Measurements from ENCODE around the gene PEX7. TPM values are rescaled to one million over a fixed set of nuclear protein-coding genes. Genes with fewer than 3 reads are reported as not detected.

The PEX7 gene
- total RNA-seq, 1 experiment from 2014 or later, result 8.1 TPM

GRCh38 chr6:136920216-136920615, 97.8 kb downstream of the PEX7 start:
- BruUV-seq (replicated peaks), result no TSS peak
- Histone ChIP-seq H3K9me3 (ENCODE audit: control insufficient read depth in 1 of 2, insufficient read depth in 1 of 2, low read depth in 1 of 2, low read length in 2 of 2) (no peaks in the 10 kb centered on the region), H3K27me3 (ENCODE audit: insufficient read depth, low read length) (no peaks in the 10 kb centered on the region), H3K36me3 (ENCODE audit: control insufficient read depth in 1 of 2, insufficient read depth in 2 of 2, low read length in 2 of 2) (no peaks in the 10 kb centered on the region), H3K27ac (ENCODE audit: low read depth, low read length) (no peak overlapping the region), H3K9ac (ENCODE audit: low read length) (no peak overlapping the region), H3K4me2 (ENCODE audit: low read length) (no peak overlapping the region), H3K4me3 (replicated peaks in 1 of 2; ENCODE audit: low read depth in 1 of 2, low read length in 2 of 2) (no peak overlapping the region), H2AFZ (ENCODE audit: low read depth, low read length, poor library complexity, severe bottlenecking) (no peak overlapping the region), H3K9me2 (ENCODE audit: insufficient read depth) (no peaks in the 10 kb centered on the region), H3K79me2 (ENCODE audit: insufficient read depth, low read length) (no peaks in the 10 kb centered on the region), H3K4me1 (ENCODE audit: control insufficient read depth in 1 of 2, insufficient read depth in 2 of 2, low read length in 2 of 2) (no peaks in the 10 kb centered on the region), H4K20me1 (ENCODE audit: insufficient read depth) (no peaks in the 10 kb centered on the region)
- CTCF ChIA-PET, result no interaction called here
- TF ChIP-seq FOSL1 (IDR thresholded peaks at IDR 0.05; ENCODE audit: low read depth), result no peak
- TF ChIP-seq JUND (IDR thresholded peaks at IDR 0.05), result no peak
- TF ChIP-seq CTCF (IDR thresholded peaks at IDR 0.05 in 2 of 3, conservative IDR thresholded peaks at IDR 0.05 in 1 of 3; ENCODE audit: borderline replicate concordance in 1 of 3, insufficient read depth in 1 of 3, low read depth in 2 of 3, low read length in 2 of 3), result no peak
- TF ChIP-seq REST (IDR thresholded peaks at IDR 0.05; ENCODE audit: low read depth), result no peak
- no peak for TF ChIP-seq ZBTB33 (IDR thresholded peaks at IDR 0.05; ENCODE audit: extremely low read depth, insufficient replicate concordance, low read length)
- no peak for TF ChIP-seq RAD21 (IDR thresholded peaks at IDR 0.05; ENCODE audit: low read depth)
- no peak for TF ChIP-seq YY1 (IDR thresholded peaks at IDR 0.05; ENCODE audit: extremely low read depth, insufficient replicate concordance, low read depth, low read length)
- no peak for TF ChIP-seq SRF (IDR thresholded peaks at IDR 0.05; ENCODE audit: low read depth)
- TF ChIP-seq POLR2A (IDR thresholded peaks at IDR 0.05; ENCODE audit: borderline replicate concordance, extremely low read depth, insufficient read depth, insufficient read length), result no peak
- TF ChIP-seq ELF1 (IDR thresholded peaks at IDR 0.05; ENCODE audit: borderline replicate concordance, low read depth), result no peak
- TF ChIP-seq CBX3 (IDR thresholded peaks at IDR 0.05; ENCODE audit: low read depth), result no peak
- no peak for TF ChIP-seq TCF7L2 (IDR thresholded peaks at IDR 0.05; ENCODE audit: borderline replicate concordance, extremely low read depth, insufficient read depth, insufficient read length)
- TF ChIP-seq CEBPB (IDR thresholded peaks at IDR 0.05; ENCODE audit: low read depth), result no peak
- intact Hi-C loops (cut with micrococcal nuclease), result no loop called here
- RAD21 ChIA-PET (ENCODE audit: low non-redundant PET in 1 of 2, low total read pairs in 2 of 2, uncharacterized antibody in 2 of 2, unreplicated experiment in 2 of 2), result no interaction called here
- DNase-seq (ENCODE audit: low read depth, low spot score) (no peak), ATAC-seq (no peak)
- POLR2A ChIA-PET, result no interaction called here

Data from HCT116 (cell line).